ENCODE results near the gene LAMB4.
"Not testable (repeated sequence)": the region's sequence is repeated elsewhere in the genome, so short reads cannot be mapped to it uniquely, and the experiment has no call there.

Gene LAMB4

GRCh38 chr7:108034586-108034985 is 95.6 kb downstream of the LAMB4 start:
- no peak for DNase-seq

GRCh38 chr7:108033776-108034497 is 96.2 kb downstream of the LAMB4 start:
- no peak for DNase-seq

- not testable (repeated sequence) for DNase-seq
These were observed 96.9 kb downstream of the LAMB4 start for GRCh38 chr7:108033309-108033708.

- no peak for DNase-seq
These were observed 99.6 kb downstream of the LAMB4 start for GRCh38 chr7:108030516-108030915.

- DNase-seq: no peak
These were observed 101.1 kb downstream of the LAMB4 start for GRCh38 chr7:108029034-108029433.

- DNase-seq: no peak
These were observed 102.0 kb downstream of the LAMB4 start for GRCh38 chr7:108028111-108028510.

GRCh38 chr7:108027239-108027638 is 102.9 kb downstream of the LAMB4 start:
- DNase-seq: no peak

- DNase-seq: no peak
These were observed 103.5 kb downstream of the LAMB4 start for GRCh38 chr7:108026647-108027046.

GRCh38 chr7:108026116-108026515 is 104.0 kb downstream of the LAMB4 start:
- no peak for DNase-seq

GRCh38 chr7:108024538-108024937 is 105.6 kb downstream of the LAMB4 start:
- no peak for DNase-seq

GRCh38 chr7:108020585-108020984 is 109.6 kb downstream of the LAMB4 start:
- DNase-seq: no peak

GRCh38 chr7:108018668-108019067 is 111.5 kb downstream of the LAMB4 start:
- no peak for DNase-seq

GRCh38 chr7:108017776-108018151 is 112.4 kb downstream of the LAMB4 start:
- no peak for DNase-seq

GRCh38 chr7:108016841-108017775 is 113.1 kb downstream of the LAMB4 start:
- peak; percentile 18 for DNase-seq

GRCh38 chr7:108015740-108016139 is 114.4 kb downstream of the LAMB4 start:
- DNase-seq: no peak

GRCh38 chr7:108014747-108015682 is 115.1 kb downstream of the LAMB4 start:
- no peak for DNase-seq

- no peak for DNase-seq
These were observed 115.9 kb downstream of the LAMB4 start for GRCh38 chr7:108014215-108014614.

- DNase-seq: no peak
These were observed 117.4 kb downstream of the LAMB4 start for GRCh38 chr7:108012499-108013430.

GRCh38 chr7:108010377-108010776 is 119.8 kb downstream of the LAMB4 start:
- no peak for DNase-seq

GRCh38 chr7:108009873-108010272 is 120.3 kb downstream of the LAMB4 start:
- no peak for DNase-seq

GRCh38 chr7:108008827-108009226 is 121.3 kb downstream of the LAMB4 start:
- no peak for DNase-seq

GRCh38 chr7:108008240-108008639 is 121.9 kb downstream of the LAMB4 start:
- no peak for DNase-seq
